ENCODE data around the gene TP53RK. TPM values are rescaled to one million over a fixed set of nuclear protein-coding genes. Genes with fewer than 3 reads are reported as not detected.

Gene TP53RK
- total and polyA plus RNA-seq, 2 of the 13 experiments (the other 11 are each of a cell fraction or from before 2014, with no cell fraction given), result 12.9 to 25.5 TPM

- TF ChIP-seq ZBTB1 (CRISPR knock-in tag; IDR thresholded peaks at IDR 0.05; ENCODE audit: borderline replicate concordance) (no peak; the same call in 1 of the 2 replicates), AKAP8 (CRISPR knock-in tag; IDR thresholded peaks at IDR 0.05) (peak; percentile 96), ZBTB38 (CRISPR knock-in tag; IDR thresholded peaks at IDR 0.05) (peak; percentile 92), NCOR1 (IDR thresholded peaks at IDR 0.05; ENCODE audit: borderline replicate concordance, low read length) (peak; percentile 100), THAP7 (CRISPR knock-in tag; IDR thresholded peaks at IDR 0.05) (0 out of 2 replicates have a peak, but pooled peaks have one; percentile 47), FOSL2 (CRISPR knock-in tag; IDR thresholded peaks at IDR 0.05) (peak; percentile 96), ZNF569 (CRISPR knock-in tag; IDR thresholded peaks at IDR 0.05; ENCODE audit: borderline replicate concordance) (peak; percentile 95; the same call in 1 of the 2 replicates), ATRX (CRISPR knock-in tag; IDR thresholded peaks at IDR 0.05; ENCODE audit: borderline replicate concordance) (no peak), ZNF614 (CRISPR knock-in tag; IDR thresholded peaks at IDR 0.05; ENCODE audit: borderline replicate concordance) (peak; percentile 99), SNAPC2 (CRISPR knock-in tag; IDR thresholded peaks at IDR 0.05) (peak; percentile 97), ZNF646 (CRISPR knock-in tag; IDR thresholded peaks at IDR 0.05) (no peak), ZNF672 (CRISPR knock-in tag; IDR thresholded peaks at IDR 0.05) (no peak), TSC22D2 (CRISPR knock-in tag; IDR thresholded peaks at IDR 0.05; ENCODE audit: borderline replicate concordance) (peak; percentile 95), SRSF9 (IDR thresholded peaks at IDR 0.05; ENCODE audit: borderline replicate concordance, insufficient read depth, low read depth, low read length, poor library complexity, severe bottlenecking) (no peak), ZEB1 (IDR thresholded peaks at IDR 0.05; ENCODE audit: insufficient replicate concordance, low read depth) (peak; percentile 98), YEATS4 (CRISPR knock-in tag; IDR thresholded peaks at IDR 0.05; ENCODE audit: borderline replicate concordance) (peak; percentile 97), DNMT3B (CRISPR knock-in tag; conservative IDR thresholded peaks at IDR 0.05) (peak; percentile 97), ZNF547 (CRISPR knock-in tag; IDR thresholded peaks at IDR 0.05) (peak; percentile 74; the same call in 1 of the 2 replicates), ZFP36L2 (CRISPR knock-in tag; IDR thresholded peaks at IDR 0.05) (0 out of 2 replicates have a peak, but pooled peaks have one; percentile 27), MED1 (CRISPR knock-in tag; IDR thresholded peaks at IDR 0.05) (peak; percentile 100), HMG20B (CRISPR knock-in tag; conservative IDR thresholded peaks at IDR 0.05) (peak; percentile 99), ZNF749 (CRISPR knock-in tag; IDR thresholded peaks at IDR 0.05; ENCODE audit: borderline replicate concordance) (peak; percentile 44; the same call in 1 of the 2 replicates), ZNF616 (CRISPR knock-in tag; IDR thresholded peaks at IDR 0.05; ENCODE audit: low read depth) (0 out of 2 replicates have a peak, but pooled peaks have one; percentile 66), SIX1 (CRISPR knock-in tag; IDR thresholded peaks at IDR 0.05; ENCODE audit: borderline replicate concordance) (peak; percentile 94)
Measured at GRCh38 chr20:46666818-46667515, 22.3 kb downstream of the TP53RK start (continued).

Measured in HepG2 (cell line).